ENCODE results near the gene CELA1. TPM values are rescaled to one million over a fixed set of nuclear protein-coding genes. Genes with fewer than 3 reads are reported as not detected.
"Not testable (repeated sequence)": the region's sequence is repeated elsewhere in the genome, so short reads cannot be mapped to it uniquely, and the experiment has no call there.

The CELA1 gene
- total and polyA plus RNA-seq, 8 donors: not detected

DNA sequence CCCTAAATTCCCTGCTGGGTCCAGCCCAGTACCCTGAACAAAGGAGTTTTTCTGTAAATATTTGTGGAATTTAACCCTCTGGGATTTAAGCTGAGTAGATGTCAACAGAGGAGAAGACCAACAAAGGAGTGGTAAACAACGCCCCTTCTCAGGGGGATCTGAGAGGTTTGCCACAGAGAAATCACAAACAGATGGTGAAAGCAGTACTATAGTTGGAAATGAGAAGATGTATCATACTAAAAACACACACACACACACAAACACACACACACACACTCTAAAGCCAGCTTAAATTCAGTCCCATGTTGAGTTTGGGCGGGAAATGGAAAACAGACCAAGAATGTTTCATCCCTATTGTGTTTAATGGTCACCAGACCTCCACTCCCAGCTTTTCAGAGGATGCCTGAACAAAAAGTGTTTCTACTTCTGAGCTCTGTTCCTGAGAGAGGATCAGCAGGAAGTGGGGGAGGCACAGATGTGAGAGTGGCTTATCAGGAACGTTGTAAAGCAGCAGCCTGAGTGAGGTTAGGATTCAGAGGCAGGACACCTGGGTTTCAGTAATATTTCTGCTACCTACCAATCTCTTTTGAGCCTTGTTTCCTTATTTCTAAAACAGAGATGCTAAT is 25.7 kb downstream of the CELA1 start:
- DNase-seq: no peak
- Histone ChIP-seq H3K4me1 (no peaks in the 10 kb centered on the region), H3K4me3 (no peak overlapping the region), H3K27me3 (no peaks in the 10 kb centered on the region), H3K27ac (no peak overlapping the region), H3K36me3 (no peaks in the 10 kb centered on the region), H3K9me3 (no peaks in the 10 kb centered on the region)
- ATAC-seq: no peak
- TF ChIP-seq, protein P1, sequence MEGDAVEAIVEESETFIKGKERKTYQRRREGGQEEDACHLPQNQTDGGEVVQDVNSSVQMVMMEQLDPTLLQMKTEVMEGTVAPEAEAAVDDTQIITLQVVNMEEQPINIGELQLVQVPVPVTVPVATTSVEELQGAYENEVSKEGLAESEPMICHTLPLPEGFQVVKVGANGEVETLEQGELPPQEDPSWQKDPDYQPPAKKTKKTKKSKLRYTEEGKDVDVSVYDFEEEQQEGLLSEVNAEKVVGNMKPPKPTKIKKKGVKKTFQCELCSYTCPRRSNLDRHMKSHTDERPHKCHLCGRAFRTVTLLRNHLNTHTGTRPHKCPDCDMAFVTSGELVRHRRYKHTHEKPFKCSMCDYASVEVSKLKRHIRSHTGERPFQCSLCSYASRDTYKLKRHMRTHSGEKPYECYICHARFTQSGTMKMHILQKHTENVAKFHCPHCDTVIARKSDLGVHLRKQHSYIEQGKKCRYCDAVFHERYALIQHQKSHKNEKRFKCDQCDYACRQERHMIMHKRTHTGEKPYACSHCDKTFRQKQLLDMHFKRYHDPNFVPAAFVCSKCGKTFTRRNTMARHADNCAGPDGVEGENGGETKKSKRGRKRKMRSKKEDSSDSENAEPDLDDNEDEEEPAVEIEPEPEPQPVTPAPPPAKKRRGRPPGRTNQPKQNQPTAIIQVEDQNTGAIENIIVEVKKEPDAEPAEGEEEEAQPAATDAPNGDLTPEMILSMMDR (IDR thresholded peaks at IDR 0.05): no peak
- intact Hi-C loops (cut with DNase I): no loop called here
- 41 to 42% methylated on average over 3 of the region's 3 CpGs for WGBS, 2 donors
- FAIRE-seq: no peak

GRCh38 chr12:51320311-51320694 is 26.2 kb downstream of the CELA1 start:
- H3K36me3 ChIP-seq: no peaks in the 10 kb centered on the region
- H3K9me3 ChIP-seq: no peaks in the 10 kb centered on the region
- intact Hi-C loops (cut with DNase I): no loop called here
- no peak overlapping the region for H3K27ac ChIP-seq
- no peaks in the 10 kb centered on the region for H3K4me1 ChIP-seq
- ATAC-seq: no peak
- TF ChIP-seq, protein P1 (IDR thresholded peaks at IDR 0.05): no peak
- DNase-seq: no peak
- no peaks in the 10 kb centered on the region for H3K27me3 ChIP-seq
- WGBS, 2 donors: 69 to 80% methylated on average over 4 of the region's 4 CpGs
- no peak overlapping the region for H3K4me3 ChIP-seq
- FAIRE-seq: no peak

- WGBS, 2 donors: 51 to 56% methylated on average over 3 of the region's 3 CpGs
- Histone ChIP-seq H3K4me3 (no peak overlapping the region), H3K4me1 (no peaks in the 10 kb centered on the region), H3K27ac (no peak overlapping the region), H3K9me3 (no peaks in the 10 kb centered on the region), H3K36me3 (no peaks in the 10 kb centered on the region), H3K27me3 (no peaks in the 10 kb centered on the region)
- no peak for FAIRE-seq
- ATAC-seq: no peak
- TF ChIP-seq, protein P1 (IDR thresholded peaks at IDR 0.05): no peak
- intact Hi-C loops (cut with DNase I): no loop called here
- no peak for DNase-seq
Measured at GRCh38 chr12:51318846-51319599, 27.5 kb downstream of the CELA1 start.

DNA sequence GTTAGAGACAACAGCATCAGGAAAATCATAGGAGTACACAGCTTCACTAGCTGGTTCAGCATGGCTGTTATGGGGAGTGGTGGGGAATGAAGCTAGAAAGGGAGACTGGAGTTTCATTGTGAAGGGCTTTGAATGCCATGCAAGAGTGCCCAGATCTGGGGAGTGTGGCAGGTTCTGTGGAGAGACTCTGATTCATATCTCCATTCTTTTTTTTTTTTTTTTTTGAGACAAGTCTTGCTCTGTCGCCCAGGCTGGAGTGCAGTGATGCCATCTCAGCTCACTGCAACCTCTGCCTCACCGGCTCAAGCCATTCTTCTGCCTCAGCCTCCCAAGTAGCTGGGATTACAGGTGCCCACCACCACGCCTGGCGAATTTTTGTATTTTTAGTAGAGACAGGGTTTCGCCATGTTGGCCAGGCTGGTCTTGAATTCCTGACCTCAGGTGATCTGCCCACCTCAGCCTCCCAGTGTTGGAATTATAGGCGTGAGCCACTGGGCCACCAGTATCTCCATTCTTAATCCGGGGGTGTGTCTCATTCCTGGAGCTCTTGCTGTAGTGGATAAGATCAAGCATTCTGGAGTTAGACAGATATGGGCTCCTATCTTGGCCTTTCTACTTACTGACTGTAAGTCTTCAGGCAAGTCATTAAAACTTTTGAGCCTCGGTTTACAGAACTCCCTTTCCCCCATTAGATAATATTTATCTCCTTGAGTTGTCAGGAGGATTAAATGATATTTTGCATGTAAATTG is 28.2 kb downstream of the CELA1 start:
- H3K27me3 ChIP-seq; H3K36me3 ChIP-seq; H3K4me1 ChIP-seq; FAIRE-seq; intact Hi-C loops (cut with DNase I); H3K4me3 ChIP-seq; H3K27ac ChIP-seq; H3K9me3 ChIP-seq; DNase-seq; ATAC-seq: not testable (repeated sequence)
- 89 to 91% methylated on average over 8 of the region's 8 CpGs for WGBS, 2 donors

GRCh38 chr12:51311389-51311788 is 35.1 kb downstream of the CELA1 start:
- Histone ChIP-seq H3K27me3 (no peaks in the 10 kb centered on the region), H3K4me1 (no peaks in the 10 kb centered on the region), H3K9me3 (no peaks in the 10 kb centered on the region), H3K36me3 (no peaks in the 10 kb centered on the region), H3K27ac (no peak overlapping the region), H3K4me3 (no peak overlapping the region)
- TF ChIP-seq, protein P1 (IDR thresholded peaks at IDR 0.05): no peak
- ATAC-seq (no peak), FAIRE-seq (no peak), DNase-seq (no peak)
- intact Hi-C loops (cut with DNase I): no loop called here
- WGBS, 2 donors: 72 to 87% methylated on average over 1 of the region's 1 CpG

All from pancreas (tissue), 10 donors.